K562 (cell line): ENCODE measurements around the gene EEPD1. TPM values are rescaled to one million over a fixed set of nuclear protein-coding genes. Genes with fewer than 3 reads are reported as not detected.

Source experiments
- ATAC-seq: fragments of 200-7000 bp; cut with Tn5 transposase; 3 replicates; pipeline ENCODE4 v1.9.1; 2020; ENCODE audit warnings: moderate library complexity
- BruUV-seq: library from RNA; stranded (reverse); fragments of 400-500 nt; replicated peaks from 2 replicates; lab custom pipeline; 2021; lab: Mats Ljungman, UMichigan
- CTCF ChIA-PET: fragments of 300-600 bp; formaldehyde crosslinking; extraction: SDS; loops from one replicate; lab custom pipeline; 2021; ENCODE audit warnings: low intra/inter-chr PET ratio; lab: Yijun Ruan, JAX
- POLR2A ChIA-PET: fragments of 300-600, 350-650 bp; sonication (Branson Sonifier 250); formaldehyde crosslinking; extraction: SDS; loops from one replicate; lab custom pipeline; 2021; ENCODE audit warnings: antibody characterized with exemption, inconsistent platforms; lab: Yijun Ruan, JAX
- DNase-seq, 4 experiments: peaks; one replicate each; pipeline versions ENCODE4 v3.0.0 to v3.0.0-alpha.2; 2011 to 2018; ENCODE audit warnings: low spot score in 3 of 4, mixed read lengths in 3 of 4; ENCODE audit errors: extremely low read depth in 1 of 4
- FAIRE-seq: peaks from 2 replicates; lab custom pipeline; 2011; peaks lifted over from hg19 to GRCh38; lab: Jason Lieb, UNC
- H2AFZ ChIP-seq: 2 replicates; pipeline ENCODE4 v1.6.0; 2011; ENCODE audit warnings: low read depth, low read length, control low read depth, inconsistent platforms
- H3K27ac ChIP-seq: fragments of 200-600 bp; 3 replicates; pipeline ENCODE4 v1.8.0; 2011; ENCODE audit warnings: low read depth, mild to moderate bottlenecking, control low read depth, inconsistent platforms, low read length, moderate library complexity, mixed read lengths; ENCODE audit errors: extremely low read depth
- H3K27me3 ChIP-seq, 2 experiments: fragments of 300-600 bp in 1 of 2; 2 replicates in 1 of 2; 3 replicates in 1 of 2; pipeline versions ENCODE4 v1.6.0 to v1.8.0; 2011; ENCODE audit warnings: inconsistent platforms in 2 of 2, low read length in 2 of 2, mild to moderate bottlenecking in 1 of 2, mixed read lengths in 1 of 2, moderate library complexity in 1 of 2; ENCODE audit not compliant: control insufficient read depth in 2 of 2, insufficient read depth in 2 of 2
- H3K36me3 ChIP-seq: fragments of 300-600 bp; 3 replicates; pipeline ENCODE4 v1.8.0; 2011; ENCODE audit warnings: mild to moderate bottlenecking, low read length, inconsistent platforms; ENCODE audit not compliant: control insufficient read depth, insufficient read depth
- H3K4me1 ChIP-seq, 2 experiments: fragments of 200-600 bp in 1 of 2; replicated peaks in 1 of 2; 2 replicates in 1 of 2; 3 replicates in 1 of 2; pipeline versions ENCODE4 v1.5.1 to v1.8.0; 2011; ENCODE audit warnings: inconsistent platforms in 2 of 2, low read length in 2 of 2, mild to moderate bottlenecking in 1 of 2, mixed read lengths in 1 of 2, moderate library complexity in 1 of 2; ENCODE audit not compliant: control insufficient read depth in 2 of 2, insufficient read depth in 2 of 2
- H3K4me2 ChIP-seq: 2 replicates; pipeline ENCODE4 v1.6.1; 2011; ENCODE audit warnings: low read length, control low read depth, inconsistent platforms, mixed read lengths; ENCODE audit not compliant: insufficient read depth
- H3K4me3 ChIP-seq: fragments of 200-600 bp; sonication (generic), shearing (Covaris generic); 2 replicates; pipeline ENCODE4 v1.5.1; 2016; ENCODE audit warnings: control low read depth, inconsistent platforms
- H3K79me2 ChIP-seq: fragments of 200-600 bp; 3 replicates; pipeline ENCODE4 v1.8.0; 2011; ENCODE audit warnings: low read length, inconsistent platforms; ENCODE audit not compliant: control insufficient read depth, insufficient read depth
- H3K9ac ChIP-seq, 2 experiments: 2 replicates each; pipeline versions ENCODE4 v1.6.0 to v1.6.1; 2011; ENCODE audit warnings: low read depth in 2 of 2, low read length in 2 of 2, control low read depth in 1 of 2, inconsistent platforms in 1 of 2, mild to moderate bottlenecking in 1 of 2, mixed read lengths in 1 of 2; ENCODE audit not compliant: insufficient read depth in 1 of 2
- H3K9me1 ChIP-seq: one replicate; pipeline ENCODE4 v1.6.0; 2011; ENCODE audit warnings: inconsistent platforms, mild to moderate bottlenecking, low read length, moderate library complexity; ENCODE audit not compliant: control insufficient read depth, insufficient read depth
- H3K9me3 ChIP-seq: replicated peaks from 2 replicates; pipeline ENCODE4 v1.5.1; 2011; ENCODE audit warnings: low read depth, low read length, inconsistent platforms; ENCODE audit not compliant: control insufficient read depth, insufficient read depth
- H4K20me1 ChIP-seq: replicated peaks from 2 replicates; pipeline ENCODE4 v1.6.1; 2011; ENCODE audit warnings: low read length, inconsistent platforms, mixed read lengths; ENCODE audit not compliant: control insufficient read depth, insufficient read depth
- CBFA2T3 ChIP-seq: fragments of 450-650 bp; IDR thresholded peaks from 2 replicates; pipeline ENCODE4 v1.6.1; 2017
- HLTF ChIP-seq: fragments of 450-650 bp; IDR thresholded peaks from 2 replicates; pipeline ENCODE4 v1.6.1; 2016
- KHSRP ChIP-seq: fragments of 450-650 bp; IDR thresholded peaks from 2 replicates; pipeline ENCODE4 v1.6.1; 2017
- KLF16 ChIP-seq: IDR thresholded peaks from 2 replicates; pipeline ENCODE4 v1.6.1; 2016; ENCODE audit warnings: antibody characterized with exemption
- POLR2H ChIP-seq: IDR thresholded peaks from 2 replicates; pipeline ENCODE4 v1.6.1; 2016; ENCODE audit warnings: missing genetic modification characterization, low read depth, mild to moderate bottlenecking, control low read depth, missing compliant biosample characterization, moderate library complexity
- SMAD2 ChIP-seq: fragments of 150-350 bp; IDR thresholded peaks from 2 replicates; pipeline ENCODE4 v1.6.1; 2014; ENCODE audit warnings: low read depth, mild to moderate bottlenecking, low read length
- SUPT5H ChIP-seq: fragments of 450-650 bp; IDR thresholded peaks from 2 replicates; pipeline ENCODE4 v1.6.1; 2016
- TAF15 ChIP-seq: fragments of 200-400 bp; formaldehyde crosslinking; IDR thresholded peaks from 2 replicates; pipeline ENCODE4 v1.6.1; 2017; ENCODE audit warnings: mild to moderate bottlenecking, low read depth, low read length, moderate library complexity
- TAL1 ChIP-seq: fragments of 450-650 bp; IDR thresholded peaks from 2 replicates; pipeline ENCODE4 v1.6.1; 2016; ENCODE audit warnings: mild to moderate bottlenecking
- TRIM28 ChIP-seq: fragments of 450-650 bp; IDR thresholded peaks from 2 replicates; pipeline ENCODE4 v1.6.1; 2017
- ZNF609 ChIP-seq: sonication (generic); formaldehyde crosslinking; IDR thresholded peaks from 2 replicates; pipeline ENCODE4 v1.8.1; 2023; ENCODE audit warnings: missing genetic modification reagents, mild to moderate bottlenecking, borderline replicate concordance
- whole genome bisulfite sequencing: fragments of 100-300 bp; shearing (Covaris generic); methylation state at CpG from one replicate; pipeline ENCODE4 v1.1.6; 2016; ENCODE audit warnings: low coverage, mixed read lengths; ENCODE audit not compliant: insufficient coverage; ENCODE audit errors: missing lambda C conversion rate; 5-methylcytosine and 5-hydroxymethylcytosine counted together
- in situ Hi-C: fragments of 300-500 bp; cut with MboI; formaldehyde crosslinking; loops from 4 replicates; pipeline ENCODE4 v1.15.0; 2018; ENCODE audit warnings: inconsistent platforms, mixed read lengths
- intact Hi-C: fragments of 100-400 bp; cut with micrococcal nuclease; formaldehyde crosslinking; loops from 2 replicates; pipeline ENCODE4 v1.14.2; 2022
- polyA plus RNA-seq, 8 experiments: library from polyadenylated mRNA; depleted of rRNA in 4 of 8; stranded (reverse) in 5 of 8; unstranded in 3 of 8; fragments of >200 nt; fragmentation: Nextera tagmentation in 2 of 8; fragmentation: Illumina TruSeq in 1 of 8; extraction: Ambion mirVana in 2 of 8; extraction: Trizol in 1 of 8; gene quantifications; 2 replicates each; pipeline versions ENCODE4 v1.2.1 to v1.2.3, GENCODE V29; 2011 to 2014; ENCODE audit warnings: inconsistent platforms in 1 of 8, missing spikeins in 1 of 8
- total RNA-seq, 7 experiments: library from RNA; depleted of rRNA in 6 of 7; stranded (reverse); fragments of >200 nt in 6 of 7; fragmentation: Illumina TruSeq in 2 of 7; extraction: Trizol in 2 of 7; gene quantifications; 2 replicates each; pipeline versions ENCODE4 v1.2.1 to v1.2.3, GENCODE V29; 2011 to 2021; ENCODE audit warnings: low replicate concordance in 1 of 7
- TF ChIP-seq, protein P1 (sequence below): fragments of 250-450 bp; sonication (Bioruptor Pico); IDR thresholded peaks from 2 replicates; pipeline ENCODE4 v1.6.1; 2021; ENCODE audit warnings: mild to moderate bottlenecking

Gene EEPD1
- total and polyA plus RNA-seq, 9 of the 15 experiments (the other 6 are each of a cell fraction or from before 2014, with no cell fraction given) = 0.01 to 1.5 (median 0.74) TPM; not detected in 1

GRCh38 chr7:36110584-36110983 lies 42.5 kb upstream of the EEPD1 start:
- Histone ChIP-seq H3K27ac (no peak overlapping the region), H2AFZ (no peak overlapping the region), H3K9me1 (no peaks in the 10 kb centered on the region), H3K9ac (no peak overlapping the region), H4K20me1 (no peaks in the 10 kb centered on the region; the same call in 1 of the 2 replicates), H3K36me3 (no peaks in the 10 kb centered on the region), H3K79me2 (no peaks in the 10 kb centered on the region), H3K9me3 (no peaks in the 10 kb centered on the region), H3K4me1 (peaks cover 5% of the 10 kb centered on the region in 2 experiments; a peak in 2 of 5 replicates), H3K4me3 (no peak overlapping the region), H3K27me3 (peaks cover 2 to 8% of the 10 kb centered on the region in 2 experiments; a peak in 3 of 5 replicates), H3K4me2 (no peak overlapping the region)
- intact Hi-C loops = no loop called here
- ChIA-PET CTCF (no interaction called here), POLR2A (no interaction called here)
- 0% methylated on average over 3 of the region's 3 CpGs for WGBS
- FAIRE-seq (no peak), DNase-seq (no peak), ATAC-seq (no peak)
- no TSS peak for BruUV-seq
- in situ Hi-C loops = no loop called here
- TF ChIP-seq KHSRP = no peak
- no peak for TF ChIP-seq SMAD2

GRCh38 chr7:36112969-36113368 lies 40.1 kb upstream of the EEPD1 start:
- no peaks in the 10 kb centered on the region for H3K9me3 ChIP-seq
- no peak overlapping the region for H3K9ac ChIP-seq
- H4K20me1 ChIP-seq = no peaks in the 10 kb centered on the region; the same call in 1 of the 2 replicates
- in situ Hi-C loops (no loop called here), intact Hi-C loops (no loop called here)
- no TSS peak for BruUV-seq
- no peaks in the 10 kb centered on the region for H3K9me1 ChIP-seq
- H3K4me1 ChIP-seq = peaks cover 2 to 4% of the 10 kb centered on the region in 2 experiments; a peak in 2 of 5 replicates
- no peak for DNase-seq
- H3K36me3 ChIP-seq = no peaks in the 10 kb centered on the region
- 0% methylated on average over 2 of the region's 2 CpGs for WGBS
- FAIRE-seq = no peak
- H3K27me3 ChIP-seq = peaks cover 14 to 19% of the 10 kb centered on the region in 2 experiments; a peak in 4 of 5 replicates
- TF ChIP-seq TAF15 = no peak
- no peak for TF ChIP-seq ZNF609 (CRISPR knock-in tag)
- peak; percentile 44 for TF ChIP-seq CBFA2T3
- TF ChIP-seq, protein P1, sequence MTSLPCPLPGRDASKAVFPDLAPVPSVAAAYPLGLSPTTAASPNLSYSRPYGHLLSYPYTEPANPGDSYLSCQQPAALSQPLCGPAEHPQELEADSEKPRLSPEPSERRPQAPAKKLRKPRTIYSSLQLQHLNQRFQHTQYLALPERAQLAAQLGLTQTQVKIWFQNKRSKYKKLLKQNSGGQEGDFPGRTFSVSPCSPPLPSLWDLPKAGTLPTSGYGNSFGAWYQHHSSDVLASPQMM (CRISPR knock-in tag) = no peak
- TF ChIP-seq SUPT5H = no peak
- no peak for TF ChIP-seq POLR2H (tag)
- TF ChIP-seq KLF16 = 0 out of 2 replicates have a peak, but pooled peaks have one; percentile 7
- TF ChIP-seq TRIM28 = no peak
- TF ChIP-seq HLTF = no peak
- peak; percentile 11; the same call in 1 of the 2 replicates for TF ChIP-seq TAL1
- POLR2A ChIA-PET = interaction anchor here (0.9 kb wide), 1 partner anchor 9 kb away, joined by 3 read pairs; no protein-coding TSS in a partner anchor
- no peaks in the 10 kb centered on the region for H3K79me2 ChIP-seq
- no peak overlapping the region for H2AFZ ChIP-seq
- ATAC-seq = no peak
- no peak overlapping the region for H3K4me2 ChIP-seq
- no peak overlapping the region for H3K27ac ChIP-seq
- no peak overlapping the region for H3K4me3 ChIP-seq
- CTCF ChIA-PET = no interaction called here
